B cell (primary cell): ENCODE results near the gene SSBP2. TPM values are rescaled to one million over a fixed set of nuclear protein-coding genes. Genes with fewer than 3 reads are reported as not detected.

Experiments used
- ATAC-seq: fragments of 200-7000 bp; cut with Tn5 transposase; one replicate; pipeline ENCODE4 v1.10.0; 2021; ENCODE audit warnings: low read depth, mild to moderate bottlenecking, moderate number of reproducible peaks, moderate library complexity
- CTCF ChIA-PET: fragments of 350-600 bp; sonication (Branson Sonifier 250); formaldehyde crosslinking; loops from one replicate; lab custom pipeline; 2021; ENCODE audit warnings: antibody characterized with exemption, inconsistent platforms; lab: Charles Lee
- POLR2A ChIA-PET: fragments of 350-600 bp; sonication (Branson Sonifier 250); formaldehyde crosslinking; loops from one replicate; lab custom pipeline; 2021; ENCODE audit warnings: antibody characterized with exemption; lab: Charles Lee
- DNase-seq: peaks from one replicate; pipeline ENCODE4 v3.0.0; 2013
- H2AFZ ChIP-seq: 2 replicates; pipeline ENCODE4 v1.6.1; 2012; ENCODE audit warnings: mild to moderate bottlenecking, low read depth, low read length; ENCODE audit not compliant: insufficient read depth, poor library complexity, severe bottlenecking
- H3K27ac ChIP-seq, 2 donors: 1 replicate in 1 of 2; 2 replicates in 1 of 2; pipeline ENCODE4 v1.5.1; 2012 to 2013; ENCODE audit warnings: low read length in 2 of 2, mild to moderate bottlenecking in 2 of 2, moderate library complexity in 1 of 2
- H3K27me3 ChIP-seq, 4 experiments: fragments of 200-600 bp in 1 of 4; sonication (generic) in 1 of 4; replicated peaks in 1 of 4; 1 replicate in 2 of 4; 2 replicates in 2 of 4; pipeline versions ENCODE4 v1.6.1 to v1.7.0; 2013 to 2016; ENCODE audit warnings: low read length in 3 of 4, mild to moderate bottlenecking in 2 of 4, mixed read lengths in 1 of 4, moderate library complexity in 1 of 4; ENCODE audit not compliant: insufficient read depth in 4 of 4, control insufficient read depth in 3 of 4; ENCODE audit errors: control extremely low read depth in 1 of 4
- H3K36me3 ChIP-seq, 2 experiments: replicated peaks in 1 of 2; 1 replicate in 1 of 2; 2 replicates in 1 of 2; pipeline versions ENCODE4 v1.6.1 to v1.7.1; 2013; ENCODE audit warnings: low read length in 1 of 2; ENCODE audit not compliant: insufficient read depth in 2 of 2, control insufficient read depth in 1 of 2; ENCODE audit errors: control extremely low read depth in 1 of 2, extremely low read depth in 1 of 2
- H3K4me1 ChIP-seq, 2 donors: fragments of 200-600 bp in 1 of 2; sonication (generic) in 1 of 2; 1 replicate in 1 of 2; 2 replicates in 1 of 2; pipeline versions ENCODE4 v1.5.1 to v1.6.1; 2013 to 2017; ENCODE audit warnings: low read length in 2 of 2; ENCODE audit not compliant: control insufficient read depth in 2 of 2, insufficient read depth in 2 of 2
- H3K4me2 ChIP-seq: replicated peaks from 2 replicates; pipeline ENCODE3; 2012; ENCODE audit warnings: mild to moderate bottlenecking, low read depth, low read length; ENCODE audit not compliant: poor library complexity, severe bottlenecking
- H3K4me3 ChIP-seq, 5 experiments: fragments of 200-600 bp in 1 of 5; sonication (generic) in 1 of 5; 1 replicate in 3 of 5; 2 replicates in 2 of 5; pipeline versions ENCODE4 v1.5.1 to v1.7.0; 2011 to 2016; ENCODE audit warnings: low read length in 4 of 5, mild to moderate bottlenecking in 4 of 5, low read depth in 2 of 5, control low read depth in 1 of 5, moderate library complexity in 1 of 5; ENCODE audit not compliant: insufficient read depth in 1 of 5; ENCODE audit errors: control extremely low read depth in 1 of 5, extremely low read depth in 1 of 5
- H3K79me2 ChIP-seq: fragments of 200-600 bp; sonication (generic); one replicate; pipeline ENCODE4 v1.6.0; 2016; ENCODE audit warnings: low read length; ENCODE audit not compliant: control insufficient read depth, insufficient read depth
- H3K9ac ChIP-seq: fragments of 200-600 bp; sonication (generic); 2 replicates; pipeline ENCODE4 v1.6.1; 2017; ENCODE audit warnings: mild to moderate bottlenecking, low read length, moderate library complexity
- H3K9me3 ChIP-seq, 3 donors: one replicate each; pipeline versions ENCODE4 v1.6.1 to v1.7.1; 2013; ENCODE audit warnings: low read length in 2 of 3; ENCODE audit not compliant: control insufficient read depth in 2 of 3, insufficient read depth in 1 of 3; ENCODE audit errors: control extremely low read depth in 1 of 3
- H4K20me1 ChIP-seq: 2 replicates; pipeline ENCODE4 v1.6.0; 2012; ENCODE audit warnings: mild to moderate bottlenecking, low read length; ENCODE audit not compliant: insufficient read depth, control insufficient read depth, poor library complexity, severe bottlenecking
- H3K27ac Mint-ChIP-seq: one replicate; pipeline ENCODE4 v1.8.0; 2021; ENCODE audit warnings: mixed read lengths
- H3K27me3 Mint-ChIP-seq: one replicate; pipeline ENCODE4 v1.8.0; 2021; ENCODE audit warnings: mixed read lengths
- H3K4me1 Mint-ChIP-seq: one replicate; pipeline ENCODE4 v1.8.0; 2021; ENCODE audit warnings: mixed read lengths
- H3K4me3 Mint-ChIP-seq: one replicate; pipeline ENCODE4 v1.8.0; 2021; ENCODE audit warnings: mixed read lengths
- H3K9me3 Mint-ChIP-seq: one replicate; pipeline ENCODE4 v1.8.0; 2022; ENCODE audit warnings: mixed read lengths; ENCODE audit not compliant: insufficient read depth
- CTCF ChIP-seq: fragments of 200-600 bp; IDR thresholded peaks from one replicate; pipeline ENCODE4 v1.8.0; 2022; ENCODE audit warnings: antibody characterized with exemption, mild to moderate bottlenecking
- EZH2 ChIP-seq: IDR thresholded peaks from 2 replicates; pipeline ENCODE4 v1.6.1; 2012; ENCODE audit warnings: borderline replicate concordance, low read depth, mild to moderate bottlenecking, moderate library complexity, low read length; ENCODE audit not compliant: insufficient read depth, poor library complexity, severe bottlenecking
- WGBS: methylation state at CpG from one replicate; pipeline ENCODE4 v1.1.5; 2013; ENCODE audit warnings: missing lambda C conversion rate; ENCODE audit not compliant: insufficient coverage; 5-methylcytosine and 5-hydroxymethylcytosine counted together
- intact Hi-C: fragments of 100-400 bp; cut with micrococcal nuclease; formaldehyde crosslinking; loops from one replicate; pipeline ENCODE4 v1.10.0; 2022
- polyA plus RNA-seq: library from polyadenylated mRNA; depleted of rRNA; stranded (reverse); fragments of >200 nt; gene quantifications from 2 replicates; pipeline ENCODE4 v1.2.3, GENCODE V29; 2012
- total RNA-seq, 2 donors: library from RNA; stranded (reverse); fragments of 120-200 nt in 1 of 2; gene quantifications; 1 replicate in 1 of 2; 2 replicates in 1 of 2; pipeline versions ENCODE4 v1.2.3 to v1.2.4, GENCODE V29; 2013 to 2022

SSBP2 gene
- total and polyA plus RNA-seq, 2 donors (not counting 1 experiment from before 2014, with no cell fraction given), result 40.9 to 49.6 TPM

GRCh38 chr5:81420039-81420667, 330.7 kb downstream of the SSBP2 start:
- Histone ChIP-seq H3K4me1 (no peaks in the 10 kb centered on the region), H3K27ac (no peak overlapping the region), H3K36me3 (peaks cover 7 to 18% of the 10 kb centered on the region in 2 experiments), H2AFZ (no peak overlapping the region), H3K9me3 (no peaks in the 10 kb centered on the region), H3K4me2 (no peak overlapping the region), H4K20me1 (no peaks in the 10 kb centered on the region), H3K9ac (no peak overlapping the region), H3K27me3 (no peaks in the 10 kb centered on the region), H3K4me3 (no peak overlapping the region), H3K79me2 (no peaks in the 10 kb centered on the region)
- DNase-seq, result no peak
- 63% methylated on average over 2 of the region's 6 CpGs for WGBS
- H3K4me1 Mint-ChIP-seq, result no peaks in the 10 kb centered on the region
- H3K4me3 Mint-ChIP-seq, result no peak overlapping the region
- no peak for TF ChIP-seq CTCF
- no peak for TF ChIP-seq EZH2
- H3K27me3 Mint-ChIP-seq, result no peaks in the 10 kb centered on the region
- intact Hi-C loops, result loop anchor here (10.0 kb wide), 2 partner anchors 335 to 555 kb away; partner anchors contain the start of genes ATG10 and SSBP2
- H3K9me3 Mint-ChIP-seq, result no peaks in the 10 kb centered on the region
- CTCF ChIA-PET, result interaction anchor here (0.6 kb wide), 1 partner anchor 177 kb away, joined by 4 read pairs; no protein-coding TSS in a partner anchor
- no peak overlapping the region for H3K27ac Mint-ChIP-seq
- no peak for ATAC-seq
- POLR2A ChIA-PET, result no interaction called here

GRCh38 chr5:81418606-81419005, 332.3 kb downstream of the SSBP2 start:
- no peak for DNase-seq

More at GRCh38 chr5:81418606-81419005, 332.3 kb downstream of the SSBP2 start:
- no peaks in the 10 kb centered on the region for H3K27me3 Mint-ChIP-seq
- no peaks in the 10 kb centered on the region for H3K27me3 ChIP-seq
- intact Hi-C loops, result no loop called here
- H3K4me3 ChIP-seq, result no peak overlapping the region
- TF ChIP-seq EZH2 (no peak), CTCF (no peak)
- H3K9me3 ChIP-seq, result no peaks in the 10 kb centered on the region
- CTCF ChIA-PET, result no interaction called here
- no peak overlapping the region for H3K4me2 ChIP-seq
- H4K20me1 ChIP-seq, result no peaks in the 10 kb centered on the region
- H3K4me3 Mint-ChIP-seq, result no peak overlapping the region
- peaks cover 7 to 18% of the 10 kb centered on the region in 2 experiments for H3K36me3 ChIP-seq
- no peaks in the 10 kb centered on the region for H3K9me3 Mint-ChIP-seq
- H3K27ac ChIP-seq, result no peak overlapping the region
- POLR2A ChIA-PET, result no interaction called here
- H3K4me1 ChIP-seq, result no peaks in the 10 kb centered on the region
- no peaks in the 10 kb centered on the region for H3K4me1 Mint-ChIP-seq
- H3K79me2 ChIP-seq, result no peaks in the 10 kb centered on the region
- no peak for ATAC-seq
- H3K27ac Mint-ChIP-seq, result no peak overlapping the region
- no peak overlapping the region for H2AFZ ChIP-seq
- no peak overlapping the region for H3K9ac ChIP-seq
